GM18498 (cell line): ENCODE results near the gene RHOJ.
"Not testable (repeated sequence)": the region's sequence is repeated elsewhere in the genome, so short reads cannot be mapped to it uniquely, and the experiment has no call there.

Experiments used
- ATAC-seq: cut with Tn5 transposase; IDR thresholded peaks from one replicate; pipeline ENCODE4 v1.9.1; 2021; ENCODE audit warnings: mild to moderate bottlenecking, moderate library complexity; ENCODE audit not compliant: unreplicated experiment

RHOJ gene

DNA sequence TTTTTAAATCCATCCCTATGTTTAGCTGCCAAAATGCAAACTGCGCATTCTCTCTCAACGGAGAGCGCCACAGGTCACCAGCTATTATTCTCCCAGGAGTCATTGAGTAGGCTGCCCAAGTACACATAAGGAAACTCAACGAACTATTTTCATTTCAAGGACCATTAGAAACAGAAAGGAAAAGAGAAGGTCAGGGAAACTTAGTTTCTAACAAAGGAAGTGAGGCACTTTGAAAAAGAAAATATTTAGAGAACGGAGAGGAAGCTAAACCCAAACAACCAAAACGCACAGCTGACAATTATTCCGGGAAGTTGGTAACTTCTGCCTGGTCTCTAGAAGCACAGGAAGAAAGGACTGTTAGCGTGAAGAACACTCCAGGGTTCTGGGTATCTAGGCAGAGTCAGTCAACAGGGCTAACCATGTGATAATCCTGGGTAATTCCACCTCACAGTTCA, 91.0 kb downstream of the RHOJ start:
- ATAC-seq: no peak

DNA sequence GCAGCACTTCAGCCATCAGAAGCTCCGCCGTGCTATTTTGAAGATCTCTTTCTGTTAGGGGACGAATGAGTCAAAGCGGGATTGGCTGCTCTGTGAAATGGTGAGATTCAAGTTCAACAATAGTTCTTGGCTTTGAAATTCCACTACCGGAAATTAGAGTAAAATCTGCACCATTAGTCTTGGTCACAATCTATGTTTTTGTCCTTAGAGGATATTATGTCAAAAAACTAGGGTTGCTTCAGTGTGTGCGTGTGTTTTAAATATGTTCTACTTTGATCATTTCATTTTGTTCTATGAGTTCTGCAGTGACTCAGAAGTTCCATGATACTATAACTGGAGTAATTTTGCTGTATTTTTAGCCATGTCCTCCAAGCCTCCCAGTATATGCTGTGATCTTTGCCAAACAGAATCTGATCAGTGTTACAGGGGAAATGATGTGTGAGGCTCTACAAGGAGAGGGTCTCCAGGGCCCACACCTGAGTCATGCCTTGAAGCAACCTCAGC, 91.9 kb downstream of the RHOJ start:
- no peak for ATAC-seq

DNA sequence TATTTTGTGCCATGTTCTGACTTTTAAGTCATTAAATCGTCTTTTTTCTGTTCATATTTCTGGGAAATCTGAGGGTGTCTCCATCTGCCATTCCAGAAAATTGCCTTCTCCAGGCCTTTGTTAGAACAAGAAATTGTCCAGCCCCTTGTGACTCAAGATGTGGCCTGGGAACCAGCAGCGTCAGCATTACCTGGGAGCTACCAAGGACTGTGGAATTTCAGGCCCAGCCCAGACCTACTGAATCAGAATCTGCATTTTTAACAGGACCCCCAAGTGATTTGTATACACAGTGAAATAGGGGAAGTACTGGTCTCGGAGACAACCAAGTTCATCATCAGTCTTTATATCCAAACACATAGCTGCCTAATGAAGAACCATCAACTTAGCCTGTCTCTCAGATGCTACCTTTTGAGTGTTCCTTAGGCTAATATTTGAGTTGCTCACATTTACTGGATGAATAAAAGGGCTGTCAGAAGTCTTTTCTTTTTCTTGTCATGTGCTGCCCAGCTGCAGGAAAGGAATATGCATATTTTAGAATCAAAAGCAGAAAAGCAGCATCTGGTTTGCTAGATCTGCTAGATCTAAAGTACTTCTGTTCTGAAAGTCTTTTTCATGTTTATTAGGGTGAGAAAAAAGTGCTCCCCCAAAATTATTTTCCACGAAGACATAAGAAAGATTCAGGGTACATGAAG, 93.3 kb downstream of the RHOJ start:
- no peak for ATAC-seq

DNA sequence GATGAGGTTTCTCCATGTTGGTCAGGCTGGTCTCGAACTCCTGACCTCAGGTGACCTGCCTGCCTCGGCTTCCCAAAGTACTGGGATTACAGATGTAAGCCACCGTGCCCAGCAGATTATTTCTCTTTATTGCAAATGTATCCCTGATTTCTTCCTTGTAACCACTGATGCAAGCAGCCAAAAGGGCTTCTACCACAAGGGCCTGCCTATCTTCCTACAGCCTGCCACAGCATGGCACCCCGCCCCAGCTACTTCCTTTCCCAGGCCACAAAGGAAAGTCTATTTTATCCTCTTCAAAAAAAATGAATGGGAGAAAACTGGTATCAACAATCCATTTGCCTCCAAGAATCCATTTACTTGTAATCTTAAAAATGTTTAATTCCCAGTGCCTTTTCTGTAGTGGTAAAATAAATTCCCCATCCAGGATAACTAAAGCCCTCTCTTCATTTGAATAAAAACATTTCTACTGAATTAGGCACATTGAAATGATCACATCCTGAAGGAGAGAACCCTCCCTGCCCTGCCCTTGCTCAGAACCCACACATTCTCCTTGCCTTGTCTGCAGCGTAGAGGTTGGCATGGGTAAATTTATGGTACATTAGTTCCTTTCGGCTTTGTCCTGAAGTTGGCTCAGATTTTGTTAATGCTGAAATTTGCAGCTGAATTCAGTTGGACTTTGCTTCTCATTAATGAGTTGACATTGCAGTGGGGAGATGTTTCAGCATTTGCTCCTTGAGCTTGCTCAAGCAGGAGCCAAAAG, 95.3 kb downstream of the RHOJ start:
- no peak for ATAC-seq

DNA sequence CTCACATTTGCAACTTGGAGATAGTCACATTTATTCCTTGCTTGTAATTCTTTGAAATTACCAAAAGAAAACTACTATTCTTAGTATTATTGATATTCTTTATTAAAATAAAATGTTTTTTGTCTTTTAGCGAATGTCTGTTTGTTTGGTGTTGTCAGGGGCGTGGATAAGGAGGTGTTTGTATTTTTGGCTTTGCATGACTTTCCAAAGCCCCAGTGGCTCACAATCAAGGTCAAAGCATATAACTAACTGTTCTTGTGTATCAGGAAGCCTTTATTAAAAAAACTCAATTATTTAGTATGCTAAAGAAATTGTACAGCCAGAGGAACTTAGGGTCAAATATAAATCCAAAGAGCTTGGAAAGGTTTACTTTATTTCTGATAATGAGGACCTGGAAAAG, 96.6 kb downstream of the RHOJ start:
- no peak for ATAC-seq

DNA sequence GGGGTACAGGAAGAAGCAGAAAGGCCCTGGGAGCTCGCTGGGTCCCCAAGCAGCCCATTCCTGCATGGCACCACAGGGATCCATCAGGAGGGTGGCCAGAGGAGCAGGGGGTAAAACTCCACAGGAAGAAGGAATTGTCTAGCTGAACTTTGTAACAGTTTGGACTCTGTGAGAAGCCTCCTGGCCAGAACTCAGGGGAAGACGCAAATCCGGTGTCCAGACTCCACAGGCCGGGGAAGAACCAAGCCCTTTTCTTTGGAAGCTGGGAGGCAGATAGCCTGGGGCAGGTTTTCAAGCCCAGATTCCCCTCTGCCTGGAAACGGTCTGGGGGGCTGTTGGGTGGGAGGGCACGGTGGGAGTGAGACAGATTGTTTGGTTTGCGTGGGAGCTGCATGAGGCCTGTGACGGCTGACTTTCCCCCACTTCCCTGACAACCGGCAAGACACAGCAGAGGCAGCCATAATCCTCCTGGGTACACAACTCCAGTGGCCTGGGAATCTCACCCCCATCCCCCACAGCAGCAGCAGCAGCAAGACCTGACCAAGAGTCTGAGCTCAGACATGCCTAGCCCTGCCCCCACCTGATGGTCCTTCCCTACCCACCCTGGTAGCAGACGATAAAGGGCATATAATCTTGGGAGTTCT, 97.8 kb downstream of the RHOJ start:
- ATAC-seq: no peak

DNA sequence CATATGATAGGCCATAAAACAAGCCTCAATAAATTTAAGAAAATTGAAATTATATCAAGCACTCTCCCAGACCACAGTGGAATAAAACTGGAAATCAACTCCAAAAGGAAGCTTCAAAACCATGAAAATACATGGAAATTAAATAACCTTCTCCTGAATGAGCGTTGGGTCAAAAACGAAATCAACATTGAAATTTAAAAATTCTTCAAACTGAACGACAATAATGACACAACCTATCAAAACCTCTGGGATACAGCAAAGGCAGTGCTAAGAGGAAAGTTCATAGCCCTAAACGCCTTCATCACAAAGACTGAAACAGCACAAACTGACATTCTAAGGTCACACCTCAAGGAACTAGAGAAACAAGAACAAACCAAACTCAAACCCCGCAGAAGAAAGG, 100.2 kb downstream of the RHOJ start:
- ATAC-seq: not testable (repeated sequence)

DNA sequence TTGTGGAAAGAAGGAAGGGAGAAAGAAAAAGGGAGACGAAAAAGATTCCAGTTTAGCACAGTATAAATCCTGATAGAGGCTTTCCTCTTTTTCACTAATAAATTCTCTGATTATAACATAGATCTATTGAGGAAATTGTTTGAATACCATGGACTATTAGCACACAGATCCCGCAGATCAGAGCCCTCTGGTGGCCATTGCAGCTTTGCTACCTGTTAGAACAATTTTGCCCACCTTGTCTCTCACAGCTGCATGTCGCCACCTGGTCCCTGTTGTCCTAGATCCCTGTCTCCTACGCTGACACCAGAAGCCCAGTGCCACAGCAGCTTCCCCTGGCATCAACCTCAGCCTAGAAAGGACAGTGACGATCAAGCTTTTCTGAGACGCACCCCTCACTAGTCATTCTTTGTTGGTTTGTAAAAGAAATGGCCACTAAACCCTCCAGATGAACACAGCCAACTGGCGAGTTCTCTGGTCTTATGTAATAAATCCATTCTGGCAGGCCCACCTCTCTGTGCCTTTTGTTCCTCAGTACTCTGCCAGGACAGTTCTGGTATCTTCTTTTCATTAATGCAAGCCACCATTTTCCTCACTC, 104.6 kb downstream of the RHOJ start:
- no peak for ATAC-seq

DNA sequence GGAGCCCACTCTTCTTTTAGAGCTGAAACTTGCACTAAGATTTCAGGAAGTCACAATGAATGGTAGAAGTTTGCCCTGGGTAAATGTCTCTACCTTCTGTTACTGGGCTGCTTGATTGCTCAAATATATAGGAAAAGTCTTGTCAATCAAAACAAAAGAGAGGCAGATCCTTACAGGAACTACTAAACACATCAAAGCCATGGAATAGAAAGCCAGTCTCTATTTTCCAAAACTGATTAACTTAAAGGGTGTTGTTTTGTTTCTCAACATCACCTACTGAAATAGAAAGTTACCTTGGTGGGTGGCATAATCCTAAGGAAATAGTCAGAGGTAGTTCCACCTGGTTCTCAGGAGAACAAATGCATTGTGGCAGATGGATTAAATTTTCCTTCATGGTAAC, 114.6 kb downstream of the RHOJ start, which contains the start of gene GPHB5:
TSS of gene GPHB5 (minus strand) at position 101 of the 400 bp plus-strand sequence. CDS start 1,086 bp downstream, outside the sequence.
- ATAC-seq: no peak

DNA sequence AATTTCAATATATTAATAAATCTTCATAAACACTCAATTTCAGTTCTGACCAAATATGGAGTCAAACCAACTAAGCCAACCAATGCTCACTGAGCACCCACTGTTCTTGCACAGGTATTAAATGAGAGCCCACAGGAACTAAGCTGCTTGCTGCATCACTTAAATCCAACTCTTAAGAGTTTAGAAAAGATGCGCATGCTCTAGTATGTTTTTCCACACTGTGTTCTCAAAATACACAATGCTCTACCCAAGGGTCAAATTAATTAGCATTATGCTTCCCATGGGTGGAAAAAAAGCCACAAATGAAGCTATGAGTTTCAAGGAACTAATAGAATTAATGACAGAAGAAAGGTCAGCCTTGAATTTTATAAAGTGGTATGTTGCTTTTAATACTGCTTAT, 118.2 kb downstream of the RHOJ start:
- ATAC-seq: no peak

DNA sequence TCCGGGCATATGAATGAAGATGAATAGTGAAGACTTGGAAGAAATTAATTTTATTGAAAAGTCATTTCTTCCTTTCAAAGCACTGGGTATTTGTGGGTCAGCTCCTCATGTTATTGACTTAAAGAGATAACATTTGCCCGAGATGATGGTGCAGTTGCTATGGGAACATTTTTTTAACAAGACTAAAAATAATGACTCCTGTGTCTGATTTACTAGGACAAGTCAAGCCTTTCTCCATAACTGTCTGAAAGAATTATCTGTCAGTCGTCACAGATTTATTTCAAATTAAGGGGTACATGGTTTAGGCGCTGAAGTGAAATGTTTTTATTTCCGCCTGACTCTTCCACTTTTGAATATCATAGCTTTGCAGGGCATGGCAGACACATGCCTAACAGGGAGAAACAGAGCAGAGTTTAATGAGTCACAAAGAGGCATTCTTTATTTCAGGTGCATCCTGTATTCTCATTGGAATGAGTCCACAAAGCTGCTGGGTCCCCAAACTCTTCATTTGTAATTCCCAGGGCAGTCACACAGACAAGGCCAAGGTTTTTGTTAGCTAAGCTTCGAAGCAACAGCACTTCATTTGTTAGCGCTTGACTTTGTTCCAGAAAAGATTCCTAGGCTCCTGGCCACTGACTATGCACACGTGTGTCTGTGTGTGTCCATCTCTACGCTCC, 118.8 kb downstream of the RHOJ start:
- ATAC-seq: no peak

DNA sequence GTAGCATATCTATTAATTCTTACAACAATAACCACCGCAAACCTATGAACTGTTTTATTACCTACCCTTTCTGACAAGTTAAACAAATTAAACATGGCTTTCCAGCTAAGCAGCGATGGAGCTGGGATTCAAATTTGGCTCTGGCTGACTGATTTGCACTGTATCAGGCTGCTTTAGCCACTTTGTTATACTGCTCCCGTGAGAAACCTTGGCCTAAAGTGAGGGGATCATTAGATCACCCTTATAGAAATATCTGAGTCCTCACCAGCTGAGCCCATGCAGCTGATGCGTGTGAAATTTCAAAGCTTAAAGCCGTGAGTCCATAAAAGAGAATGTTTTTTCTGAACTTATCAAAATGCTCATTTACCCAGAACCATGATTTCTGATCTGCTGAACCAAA, 122.6 kb downstream of the RHOJ start:
- ATAC-seq: no peak

DNA sequence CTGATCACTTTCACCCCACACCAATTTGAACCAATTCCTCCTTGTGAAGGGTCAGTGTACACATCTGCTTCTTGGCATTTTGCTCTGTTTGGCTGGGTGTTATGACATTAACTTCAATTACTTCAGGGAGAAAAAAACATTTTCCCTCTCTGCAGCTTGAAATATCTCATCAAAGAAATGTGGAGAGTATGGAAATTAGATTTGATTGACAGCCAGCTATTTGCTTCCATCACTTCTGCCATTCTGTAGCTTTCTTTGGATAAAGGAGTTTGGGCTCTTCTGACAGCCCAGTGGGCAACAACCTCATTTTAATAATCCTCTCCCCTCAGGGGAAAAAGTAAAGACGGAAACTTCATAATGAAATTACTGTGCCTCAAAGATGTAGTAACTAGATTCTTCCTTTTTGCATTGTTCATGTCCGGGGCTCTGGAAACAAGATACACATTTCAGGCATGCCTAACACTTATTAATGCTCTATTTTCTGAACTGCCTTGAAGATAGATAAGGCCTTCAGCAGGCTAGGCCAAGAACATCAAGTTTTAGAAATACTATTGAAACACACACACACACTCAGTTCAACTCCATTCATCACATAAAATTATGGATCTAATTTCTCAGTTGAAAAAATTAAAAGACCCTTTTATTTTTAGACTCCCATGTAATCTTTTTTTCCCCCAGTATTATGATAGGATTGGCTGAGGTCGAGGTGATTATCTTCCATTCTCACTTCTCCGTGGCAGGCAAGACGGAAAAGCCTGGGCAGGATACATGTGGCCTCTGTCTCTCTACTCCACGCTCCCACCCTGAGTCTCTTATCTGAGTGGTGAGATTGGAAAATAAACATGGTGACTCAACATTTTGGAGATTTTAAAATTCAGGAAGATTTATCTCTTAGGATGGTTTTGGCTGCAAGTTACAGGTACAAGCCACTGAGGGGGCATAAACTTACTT, 124.8 kb downstream of the RHOJ start:
- ATAC-seq: no peak

DNA sequence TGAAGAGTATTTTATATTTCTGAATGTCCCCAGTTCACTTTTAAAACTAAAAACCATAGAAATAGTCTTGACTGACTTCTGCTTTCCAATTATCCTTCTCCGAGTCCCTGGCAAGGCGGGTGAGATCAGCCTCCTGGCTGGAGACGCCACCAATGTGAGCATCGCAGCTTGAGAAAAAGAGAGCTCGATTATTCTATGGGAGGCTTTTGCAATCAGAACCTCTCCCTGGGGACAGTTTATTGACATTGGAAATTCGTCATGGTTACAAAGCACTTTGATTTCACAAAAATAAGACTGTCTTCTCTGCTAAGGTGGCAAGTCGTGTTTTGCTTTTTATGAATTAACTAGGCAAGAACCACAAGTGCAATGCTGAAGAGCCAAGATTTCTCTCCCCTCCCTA, 138.1 kb downstream of the RHOJ start:
- no peak for ATAC-seq
